ENCODE data around the gene HS3ST4.

- TF ChIP-seq CTCF (IDR thresholded peaks at IDR 0.05): no peak
- TF ChIP-seq POLR2A (IDR thresholded peaks at IDR 0.05): no peak
Measured at GRCh38 chr16:26012376-26012775, 320.6 kb downstream of the HS3ST4 start.
